Sigmoid colon (tissue), 7 donors: ENCODE results near the gene C16orf87. TPM values are rescaled to one million over a fixed set of nuclear protein-coding genes. Genes with fewer than 3 reads are reported as not detected.
"Not testable (repeated sequence)": the region's sequence is repeated elsewhere in the genome, so short reads cannot be mapped to it uniquely, and the experiment has no call there.

Experiments
- DNase-seq: peaks from one replicate; pipeline ENCODE4 v3.0.0-alpha.2; 2019
- H3K27ac ChIP-seq, 4 donors: fragments of 200-600 bp; sonication (generic); one replicate each; pipeline ENCODE4 v1.5.1; 2016 to 2019; ENCODE audit warnings: mild to moderate bottlenecking in 1 of 4
- H3K27me3 ChIP-seq, 3 donors: fragments of 200-600 bp; sonication (generic); one replicate each; pipeline ENCODE4 v1.5.1; 2019; ENCODE audit warnings: mild to moderate bottlenecking in 1 of 3
- H3K36me3 ChIP-seq, 4 donors: fragments of 200-600 bp; sonication (generic); one replicate each; pipeline ENCODE4 v1.5.1; 2016 to 2019
- H3K4me1 ChIP-seq, 4 donors: fragments of 200-600 bp; sonication (generic); one replicate each; pipeline ENCODE4 v1.5.1; 2017 to 2019
- H3K4me3 ChIP-seq, 4 donors: fragments of 200-600 bp; sonication (generic); one replicate each; pipeline ENCODE4 v1.5.1; 2017 to 2019; ENCODE audit warnings: mild to moderate bottlenecking in 2 of 4, moderate library complexity in 1 of 4
- H3K9me3 ChIP-seq, 4 donors: fragments of 200-600 bp in 3 of 4; sonication (generic) in 3 of 4; one replicate each; pipeline versions ENCODE4 v1.5.1 to v1.6.1; 2013 to 2019
- EP300 ChIP-seq, 4 donors: sonication (generic); formaldehyde crosslinking; IDR thresholded peaks; one replicate each; pipeline ENCODE4 v1.6.1; 2017; ENCODE audit warnings: antibody characterized with exemption in 4 of 4
- POLR2A ChIP-seq, 2 donors: fragments of 450-650 bp; IDR thresholded peaks; one replicate each; pipeline ENCODE4 v1.6.1; 2016; ENCODE audit warnings: antibody characterized with exemption in 2 of 2, mild to moderate bottlenecking in 2 of 2, moderate library complexity in 2 of 2
- POLR2AphosphoS5 ChIP-seq, 4 donors: sonication (generic); formaldehyde crosslinking; IDR thresholded peaks; one replicate each; pipeline ENCODE4 v1.6.1; 2017; ENCODE audit warnings: antibody characterized with exemption in 4 of 4
- WGBS, 2 donors: extraction: QIAGEN DNeasy Blood & Tissue Kit; methylation state at CpG; one replicate each; pipeline ENCODE4 v1.1.7; 2013; 5-methylcytosine and 5-hydroxymethylcytosine counted together
- intact Hi-C: fragments of 100-400 bp; cut with DNase I; formaldehyde crosslinking; loops from one replicate; pipeline ENCODE4 v1.15.1; 2023
- polyA plus RNA-seq, 3 donors: library from polyadenylated mRNA; stranded (reverse); fragments of 200-250 nt; gene quantifications; one replicate each; pipeline ENCODE4 v1.2.3, GENCODE V29; 2013
- total RNA-seq, 4 donors: library from RNA; depleted of rRNA; stranded (reverse); fragments of >200 nt; gene quantifications; one replicate each; pipeline ENCODE4 v1.1.0, GENCODE V29; 2016
- TF ChIP-seq, protein P1 (sequence below), 4 experiments: fragments of 450-650 bp in 3 of 4; fragments of 200-600 bp in 1 of 4; IDR thresholded peaks; one replicate each; pipeline ENCODE4 v1.5.1; 2016 to 2019; ENCODE audit warnings: antibody characterized with exemption in 4 of 4, mild to moderate bottlenecking in 3 of 4, moderate library complexity in 2 of 4
- donor health status: healthy with polysubstance abuse.
- donor health status: Bipolar disorder and iron deficiency.
- donor health status: healthy.

The C16orf87 gene
- total and polyA plus RNA-seq, 7 donors = 5.0 to 10.5 (median 6.0) TPM

DNA sequence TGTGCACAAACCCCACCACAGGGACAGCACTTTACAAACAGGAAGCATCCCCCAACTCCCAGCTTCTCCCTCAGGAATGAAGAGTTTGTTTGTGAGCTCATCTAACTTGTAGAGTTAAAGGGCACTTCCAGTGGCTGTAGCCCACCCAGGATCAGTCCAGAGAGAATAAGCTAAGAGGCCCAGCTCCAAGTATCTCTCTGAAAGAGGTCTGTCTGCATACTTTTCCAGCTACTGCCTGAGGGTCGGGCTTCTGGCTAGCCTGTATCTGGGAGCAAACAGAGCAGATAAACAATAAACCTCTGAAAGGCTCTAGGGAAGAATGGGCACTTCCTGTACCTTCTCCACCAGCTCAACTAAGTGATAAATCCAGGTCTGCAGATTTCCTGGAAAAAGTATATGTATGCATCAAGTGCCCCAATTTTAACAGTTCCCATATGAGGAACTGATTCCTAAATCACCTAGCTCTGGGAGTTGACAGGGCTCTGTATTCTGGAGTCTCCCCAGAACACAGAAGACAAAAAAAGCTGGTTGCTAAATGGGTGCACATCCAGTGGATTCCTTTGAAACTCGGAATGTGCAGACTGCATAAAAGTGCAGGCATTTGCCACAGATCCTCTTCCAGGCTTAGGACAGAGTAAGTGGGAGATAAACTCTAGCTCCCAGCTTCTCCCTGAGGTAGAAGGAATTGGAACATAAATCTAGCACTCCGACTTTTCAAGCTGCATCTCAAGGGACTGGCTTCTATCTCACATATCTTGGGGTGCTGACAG lies 45.7 kb downstream of the C16orf87 start:
- Histone ChIP-seq H3K27me3 (no peaks in the 10 kb centered on the region), H3K36me3 (no peaks in the 10 kb centered on the region), H3K4me1 (peaks cover 0 to 2% (median 0%) of the 10 kb centered on the region in 4 donors), H3K9me3 (peaks cover 0 to 3% (median 0%) of the 10 kb centered on the region in 4 donors), H3K27ac (no peak overlapping the region), H3K4me3 (no peak overlapping the region)
- WGBS, 2 donors = 62 to 67% methylated on average over 3 of the region's 3 CpGs
- no peak for DNase-seq
- intact Hi-C loops = no loop called here
- TF ChIP-seq EP300 (IDR thresholded peaks at IDR 0.05) (no peak), POLR2A (IDR thresholded peaks at IDR 0.05) (no peak), POLR2AphosphoS5 (IDR thresholded peaks at IDR 0.05) (no peak)
- TF ChIP-seq, protein P1, sequence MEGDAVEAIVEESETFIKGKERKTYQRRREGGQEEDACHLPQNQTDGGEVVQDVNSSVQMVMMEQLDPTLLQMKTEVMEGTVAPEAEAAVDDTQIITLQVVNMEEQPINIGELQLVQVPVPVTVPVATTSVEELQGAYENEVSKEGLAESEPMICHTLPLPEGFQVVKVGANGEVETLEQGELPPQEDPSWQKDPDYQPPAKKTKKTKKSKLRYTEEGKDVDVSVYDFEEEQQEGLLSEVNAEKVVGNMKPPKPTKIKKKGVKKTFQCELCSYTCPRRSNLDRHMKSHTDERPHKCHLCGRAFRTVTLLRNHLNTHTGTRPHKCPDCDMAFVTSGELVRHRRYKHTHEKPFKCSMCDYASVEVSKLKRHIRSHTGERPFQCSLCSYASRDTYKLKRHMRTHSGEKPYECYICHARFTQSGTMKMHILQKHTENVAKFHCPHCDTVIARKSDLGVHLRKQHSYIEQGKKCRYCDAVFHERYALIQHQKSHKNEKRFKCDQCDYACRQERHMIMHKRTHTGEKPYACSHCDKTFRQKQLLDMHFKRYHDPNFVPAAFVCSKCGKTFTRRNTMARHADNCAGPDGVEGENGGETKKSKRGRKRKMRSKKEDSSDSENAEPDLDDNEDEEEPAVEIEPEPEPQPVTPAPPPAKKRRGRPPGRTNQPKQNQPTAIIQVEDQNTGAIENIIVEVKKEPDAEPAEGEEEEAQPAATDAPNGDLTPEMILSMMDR (IDR thresholded peaks at IDR 0.05) = no peak

DNA sequence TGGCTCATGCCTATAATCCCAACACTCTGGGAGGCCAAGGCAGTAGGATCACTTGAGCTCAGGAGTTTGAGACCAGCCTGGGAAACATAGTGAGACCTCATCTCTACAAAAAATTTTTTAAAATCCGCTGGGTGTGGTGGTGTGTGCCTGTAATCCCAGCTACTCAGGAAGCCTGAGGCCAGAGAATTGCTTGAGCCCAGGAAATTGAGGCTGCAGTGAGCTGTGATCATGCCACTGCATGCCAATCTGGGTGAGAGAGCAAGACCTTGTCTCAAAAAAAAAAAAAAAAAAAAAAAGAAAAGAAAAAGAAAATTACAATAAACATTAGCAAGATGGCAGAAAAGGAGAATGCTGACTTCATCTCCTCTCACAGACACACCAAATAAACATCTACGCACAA lies 46.4 kb downstream of the C16orf87 start:
- H3K4me1 ChIP-seq, DNase-seq, H3K9me3 ChIP-seq, H3K36me3 ChIP-seq, H3K27ac ChIP-seq, H3K27me3 ChIP-seq, intact Hi-C loops, H3K4me3 ChIP-seq: not testable (repeated sequence)
- WGBS, 2 donors = 89 to 95% methylated on average over 2 of the region's 2 CpGs

DNA sequence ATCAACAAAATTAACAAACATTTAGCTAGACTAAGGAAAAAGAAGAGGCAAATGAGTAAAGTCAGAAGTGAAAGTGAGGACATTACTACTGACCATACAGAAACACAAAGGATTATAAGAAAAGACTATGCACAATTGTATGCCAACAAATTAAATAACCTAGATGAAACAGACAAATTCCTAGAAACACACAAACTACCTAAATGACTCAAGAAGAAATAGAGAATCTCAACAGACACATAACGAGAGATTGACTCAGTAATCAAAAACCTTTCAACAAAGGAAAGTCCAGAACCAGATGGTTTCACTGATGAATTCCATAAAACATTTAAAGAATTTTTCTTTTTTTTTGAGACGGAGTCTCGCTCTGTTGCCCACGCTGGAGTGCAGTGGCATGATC lies 47.2 kb downstream of the C16orf87 start:
- intact Hi-C loops = no loop called here
- TF ChIP-seq EP300 (IDR thresholded peaks at IDR 0.05) = no peak
- no peak for TF ChIP-seq POLR2A (IDR thresholded peaks at IDR 0.05)
- TF ChIP-seq, protein P1 (IDR thresholded peaks at IDR 0.05) = no peak
- TF ChIP-seq POLR2AphosphoS5 (IDR thresholded peaks at IDR 0.05) = no peak
- no peaks in the 10 kb centered on the region for H3K27me3 ChIP-seq
- 90 to 97% methylated on average over 4 of the region's 4 CpGs for WGBS, 2 donors
- no peak for DNase-seq
- no peak overlapping the region for H3K27ac ChIP-seq
- H3K4me1 ChIP-seq = no peaks in the 10 kb centered on the region
- no peak overlapping the region for H3K4me3 ChIP-seq
- H3K36me3 ChIP-seq = no peaks in the 10 kb centered on the region
- H3K9me3 ChIP-seq = peaks cover 0 to 3% (median 0%) of the 10 kb centered on the region in 4 donors

DNA sequence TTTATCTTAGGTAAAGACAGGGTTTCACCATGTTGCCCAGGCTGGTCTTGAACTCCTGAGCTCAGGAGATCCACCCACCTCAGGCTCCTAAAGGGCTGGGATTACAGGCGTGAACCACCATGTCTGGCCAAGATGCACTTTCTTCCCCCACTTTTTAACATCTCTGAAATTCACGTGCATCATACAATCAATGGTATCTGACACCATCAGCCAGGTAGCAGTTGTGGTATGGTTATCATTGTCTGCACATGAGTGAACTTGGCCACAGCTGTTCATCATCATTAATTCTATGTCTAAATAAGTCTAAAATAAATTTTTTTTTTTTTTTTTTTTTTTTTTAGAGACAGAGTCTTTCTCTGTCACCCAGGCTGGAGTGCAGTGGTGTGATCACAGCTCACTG lies 48.7 kb downstream of the C16orf87 start:
- TF ChIP-seq POLR2A (IDR thresholded peaks at IDR 0.05) = no peak
- 85% methylated on average over 2 of the region's 2 CpGs for WGBS, 2 donors

DNA sequence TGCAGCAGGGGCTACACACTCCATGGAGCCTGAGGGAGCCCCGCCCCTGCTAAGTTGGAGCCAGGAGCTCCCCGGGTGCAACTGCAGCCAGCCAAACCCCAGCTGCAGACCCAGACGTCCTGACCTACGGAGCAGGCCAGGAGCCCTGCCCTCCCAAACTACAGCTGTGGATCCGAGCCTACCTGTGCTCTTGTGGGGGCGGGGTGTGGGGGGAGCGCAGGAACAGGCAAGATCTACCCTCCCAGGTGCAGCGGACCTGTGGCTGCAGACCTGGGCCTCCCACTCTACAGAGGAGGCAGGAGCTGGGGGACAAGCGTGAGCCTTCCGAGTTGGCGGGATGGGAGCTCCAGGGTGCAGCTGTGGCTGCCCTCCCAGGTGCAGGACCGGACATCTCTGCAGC lies 53.2 kb downstream of the C16orf87 start:
- Histone ChIP-seq H3K9me3 (no peaks in the 10 kb centered on the region), H3K4me3 (no peak overlapping the region), H3K4me1 (no peaks in the 10 kb centered on the region), H3K36me3 (no peaks in the 10 kb centered on the region), H3K27ac (no peak overlapping the region), H3K27me3 (peaks cover 0 to 4% (median 0%) of the 10 kb centered on the region in 3 donors)
- TF ChIP-seq, protein P1 (IDR thresholded peaks at IDR 0.05) = no peak
- no peak for TF ChIP-seq EP300 (IDR thresholded peaks at IDR 0.05)
- no peak for TF ChIP-seq POLR2A (IDR thresholded peaks at IDR 0.05)
- no peak for TF ChIP-seq POLR2AphosphoS5 (IDR thresholded peaks at IDR 0.05)
- 87 to 91% methylated on average over 12 of the region's 12 CpGs for WGBS, 2 donors
- DNase-seq = no peak
- intact Hi-C loops = no loop called here

More for the DNA sequence above, 48.7 kb downstream of the C16orf87 start:
- H3K4me1 ChIP-seq = no peaks in the 10 kb centered on the region
- no peak for DNase-seq
- H3K9me3 ChIP-seq = peaks cover 0 to 3% (median 0%) of the 10 kb centered on the region in 4 donors
- H3K4me3 ChIP-seq = no peak overlapping the region
- H3K27me3 ChIP-seq = peaks cover 0 to 4% (median 0%) of the 10 kb centered on the region in 3 donors
- no peak overlapping the region for H3K27ac ChIP-seq
- intact Hi-C loops = no loop called here
- H3K36me3 ChIP-seq = no peaks in the 10 kb centered on the region

DNA sequence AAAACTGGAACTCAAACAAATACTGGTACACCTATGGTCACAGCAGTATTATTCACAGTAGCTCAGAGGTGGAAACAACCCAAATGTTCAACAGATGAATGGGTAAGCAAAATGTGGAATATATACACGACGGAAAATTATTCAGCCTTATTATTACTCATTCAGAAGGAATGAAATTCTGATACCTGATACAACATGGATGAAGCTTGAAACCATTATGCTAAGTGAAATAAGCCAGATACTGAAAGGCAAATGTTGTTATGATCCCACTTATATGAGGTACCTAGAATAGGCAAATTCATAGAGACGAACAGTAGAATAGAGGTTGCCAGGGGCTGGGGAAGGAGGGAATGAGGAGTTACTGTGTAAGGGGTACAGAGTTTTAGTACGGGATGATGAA lies 55.8 kb downstream of the C16orf87 start:
- no peak overlapping the region for H3K27ac ChIP-seq
- intact Hi-C loops = no loop called here
- TF ChIP-seq POLR2A (IDR thresholded peaks at IDR 0.05) = no peak
- TF ChIP-seq, protein P1 (IDR thresholded peaks at IDR 0.05) = no peak
- no peak for TF ChIP-seq POLR2AphosphoS5 (IDR thresholded peaks at IDR 0.05)
- no peak for TF ChIP-seq EP300 (IDR thresholded peaks at IDR 0.05)
- H3K9me3 ChIP-seq = no peaks in the 10 kb centered on the region
- H3K4me1 ChIP-seq = no peaks in the 10 kb centered on the region
- no peak for DNase-seq
- H3K27me3 ChIP-seq = peaks cover 0 to 4% (median 0%) of the 10 kb centered on the region in 3 donors
- no peak overlapping the region for H3K4me3 ChIP-seq
- WGBS, 2 donors = 90 to 92% methylated on average over 4 of the region's 4 CpGs
- no peaks in the 10 kb centered on the region for H3K36me3 ChIP-seq
